Prostate gland (tissue), 2 donors: ENCODE data around the gene THPO. TPM values are rescaled to one million over a fixed set of nuclear protein-coding genes. Genes with fewer than 3 reads are reported as not detected.
A peak's percentile ranks its signal among the peaks of the same experiment; 100 is the strongest.

ENCODE experiments used
- DNase-seq: peaks from one replicate; pipeline ENCODE4 v3.0.0-alpha.2; 2019; ENCODE audit warnings: low spot score
- H3K27ac ChIP-seq, 2 donors: fragments of 200-600 bp; sonication (generic); 2 replicates each; pipeline ENCODE4 v1.5.1; 2017 to 2019
- H3K27me3 ChIP-seq: fragments of 200-600 bp; sonication (generic); replicated peaks from 2 replicates; pipeline ENCODE4 v1.5.1; 2019; ENCODE audit not compliant: insufficient read depth
- H3K36me3 ChIP-seq, 2 donors: fragments of 200-600 bp; sonication (generic); 1 replicate in 1 of 2; 2 replicates in 1 of 2; pipeline versions ENCODE4 v1.5.1 to v1.8.1; 2017 to 2019
- H3K4me1 ChIP-seq: fragments of 200-600 bp; sonication (generic); replicated peaks from 2 replicates; pipeline ENCODE4 v1.5.1; 2019
- H3K4me3 ChIP-seq, 2 donors: fragments of 200-600 bp; sonication (generic); 2 replicates each; pipeline ENCODE4 v1.5.1; 2017 to 2019
- H3K9me3 ChIP-seq: fragments of 200-600 bp; sonication (generic); 2 replicates; pipeline ENCODE4 v1.5.1; 2017
- CTCF ChIP-seq, 4 experiments: fragments of 200-600 bp in 2 of 4; fragments of 450-650 bp in 2 of 4; sonication (generic) in 2 of 4; IDR thresholded peaks; 1 replicate in 3 of 4; 2 replicates in 1 of 4; pipeline ENCODE4 v1.5.1; 2016 to 2019; ENCODE audit warnings: antibody characterized with exemption in 4 of 4, mild to moderate bottlenecking in 2 of 4, moderate library complexity in 2 of 4
- POLR2A ChIP-seq: fragments of 450-650 bp; IDR thresholded peaks from one replicate; pipeline ENCODE4 v1.6.1; 2016; ENCODE audit warnings: antibody characterized with exemption, mild to moderate bottlenecking
- POLR2AphosphoS5 ChIP-seq: sonication (generic); formaldehyde crosslinking; IDR thresholded peaks from one replicate; pipeline ENCODE4 v1.6.1; 2017; ENCODE audit warnings: antibody characterized with exemption
- WGBS: methylation state at CpG from one replicate; pipeline ENCODE4 v1.1.5; 2018; 5-methylcytosine and 5-hydroxymethylcytosine counted together
- intact Hi-C: fragments of 100-400 bp; cut with DNase I; formaldehyde crosslinking; loops from one replicate; pipeline ENCODE4 v1.14.2; 2022
- total RNA-seq, 2 donors: library from RNA; depleted of rRNA; stranded (reverse); fragments of >200 nt; gene quantifications; one replicate each; pipeline ENCODE4 v1.1.0, GENCODE V29; 2016

The THPO gene
- total RNA-seq, 2 donors from 2014 or later: not detected

- Histone ChIP-seq H3K9me3 (no peaks in the 10 kb centered on the region), H3K27ac (peak within 1 kb of the TSS; percentile 44 to 51), H3K4me1 (no peaks in the 10 kb centered on the region), H3K4me3 (peak within 1 kb of the TSS; percentile 44 to 49), H3K36me3 (no peaks in the 10 kb centered on the region), H3K27me3 (no peaks in the 10 kb centered on the region)
- TF ChIP-seq POLR2A (no peak), CTCF (IDR thresholded peaks at IDR 0.05) (no peak), POLR2AphosphoS5 (no peak)
- WGBS: 32% methylated on average over 24 of the region's 71 CpGs
- intact Hi-C loops: loop anchor here (5.0 kb wide), 1 partner anchor 133 kb away; no protein-coding TSS in a partner anchor
- no peak for DNase-seq
These were observed 1.6 kb upstream of the THPO start, which contains the start of gene CHRD for GRCh38 chr3:184379358-184380184. CHRD (plus strand) TSS chr3:184380054; CDS start chr3:184380319, 265 bp downstream.

- H3K4me1 ChIP-seq: no peaks in the 10 kb centered on the region
- no peak for TF ChIP-seq POLR2A
- TF ChIP-seq POLR2AphosphoS5: no peak
- TF ChIP-seq CTCF (IDR thresholded peaks at IDR 0.05): no peak
- WGBS: 72% methylated on average over 10 of the region's 10 CpGs
- no peaks in the 10 kb centered on the region for H3K9me3 ChIP-seq
- peak overlapping the region; percentile 44 to 51 for H3K27ac ChIP-seq
- DNase-seq: no peak
- no peak overlapping the region for H3K4me3 ChIP-seq
- no peaks in the 10 kb centered on the region for H3K36me3 ChIP-seq
- no peaks in the 10 kb centered on the region for H3K27me3 ChIP-seq
- intact Hi-C loops: loop anchor here (5.0 kb wide), 1 partner anchor 133 kb away; no protein-coding TSS in a partner anchor
These were observed 797 bp upstream of the THPO start for GRCh38 chr3:184378651-184379357.

- no peak for DNase-seq
- Histone ChIP-seq H3K27me3 (no peaks in the 10 kb centered on the region), H3K4me1 (no peaks in the 10 kb centered on the region), H3K9me3 (no peaks in the 10 kb centered on the region), H3K27ac (no peak overlapping the region), H3K36me3 (no peaks in the 10 kb centered on the region), H3K4me3 (no peak overlapping the region)
- TF ChIP-seq POLR2A (no peak), CTCF (IDR thresholded peaks at IDR 0.05) (no peak), POLR2AphosphoS5 (no peak)
- 75% methylated on average over 5 of the region's 5 CpGs for WGBS
- intact Hi-C loops: loop anchor here (5.0 kb wide), 1 partner anchor 135 kb away; no protein-coding TSS in a partner anchor
These were observed 633 bp downstream of the THPO start for GRCh38 chr3:184377374-184377773.

GRCh38 chr3:184375747-184376461, 2.1 kb downstream of the THPO start:
- Histone ChIP-seq H3K9me3 (no peaks in the 10 kb centered on the region), H3K36me3 (no peaks in the 10 kb centered on the region), H3K4me3 (no peak overlapping the region), H3K27me3 (no peaks in the 10 kb centered on the region), H3K4me1 (peaks cover 6% of the 10 kb centered on the region), H3K27ac (no peak overlapping the region)
- no peak for DNase-seq
- intact Hi-C loops: loop anchor here (5.0 kb wide), 1 partner anchor 136 kb away; no protein-coding TSS in a partner anchor
- WGBS: 86% methylated on average over 12 of the region's 12 CpGs
- TF ChIP-seq POLR2AphosphoS5 (no peak), CTCF (IDR thresholded peaks at IDR 0.05) (no peak), POLR2A (no peak)
